Measurements from ENCODE around the gene ALOX15B.

ALOX15B gene

GRCh38 chr17:8038954-8039610, at the start of gene ALOX15B:
Gene ALOX15B (plus strand): TSS chr17:8039059. CDS start chr17:8039156, 97 bp downstream.
- no peak for FAIRE-seq

GRCh38 chr17:7989781-7990655, 48.8 kb upstream of the ALOX15B start:
- FAIRE-seq, result no peak

- no peak for FAIRE-seq
Measured at GRCh38 chr17:7992516-7992915, 46.3 kb upstream of the ALOX15B start.

GRCh38 chr17:7992924-7993323, 45.9 kb upstream of the ALOX15B start:
- FAIRE-seq, result no peak

- no peak for FAIRE-seq
Measured at GRCh38 chr17:7993972-7994589, 44.8 kb upstream of the ALOX15B start.

- FAIRE-seq, result no peak
Measured at GRCh38 chr17:7995724-7996123, 43.1 kb upstream of the ALOX15B start.

- no peak for FAIRE-seq
Measured at GRCh38 chr17:7997186-7997585, 41.7 kb upstream of the ALOX15B start.

GRCh38 chr17:8001976-8002720, 36.7 kb upstream of the ALOX15B start, which contains the start of gene GUCY2D:
Gene GUCY2D (plus strand): TSS chr17:8002615. CDS start chr17:8003048, 433 bp downstream.
- FAIRE-seq, result no peak

- FAIRE-seq, result no peak
Measured at GRCh38 chr17:8002721-8003593, 35.9 kb upstream of the ALOX15B start.

GRCh38 chr17:8003594-8004181, 35.2 kb upstream of the ALOX15B start:
- no peak for FAIRE-seq

GRCh38 chr17:8004899-8005298, 34.0 kb upstream of the ALOX15B start:
- FAIRE-seq, result no peak

GRCh38 chr17:8005357-8005756, 33.5 kb upstream of the ALOX15B start:
- no peak for FAIRE-seq

- no peak for FAIRE-seq
Measured at GRCh38 chr17:8005967-8006730, 32.7 kb upstream of the ALOX15B start.

GRCh38 chr17:8006836-8007680, 31.8 kb upstream of the ALOX15B start:
- no peak for FAIRE-seq

GRCh38 chr17:8007836-8008235, 31.0 kb upstream of the ALOX15B start:
- FAIRE-seq, result no peak

GRCh38 chr17:8012045-8012580, 26.7 kb upstream of the ALOX15B start:
- no peak for FAIRE-seq

GRCh38 chr17:8012996-8013640, 25.7 kb upstream of the ALOX15B start:
- no peak for FAIRE-seq

GRCh38 chr17:8013731-8014557, 24.9 kb upstream of the ALOX15B start:
- no peak for FAIRE-seq
